Ramos (cell line): ENCODE measurements around the gene KCTD2.

Experiments used
- in situ Hi-C: fragments of 300-500 bp; cut with MboI; formaldehyde crosslinking; loops from one replicate; pipeline ENCODE4 v1.14.3; 2022; ENCODE audit warnings: low sequenced_read_pairs; ENCODE audit not compliant: unreplicated experiment

Gene KCTD2

GRCh38 chr17:75093548-75094158 lies 46.6 kb downstream of the KCTD2 start:
- in situ Hi-C loops, result no loop called here

DNA sequence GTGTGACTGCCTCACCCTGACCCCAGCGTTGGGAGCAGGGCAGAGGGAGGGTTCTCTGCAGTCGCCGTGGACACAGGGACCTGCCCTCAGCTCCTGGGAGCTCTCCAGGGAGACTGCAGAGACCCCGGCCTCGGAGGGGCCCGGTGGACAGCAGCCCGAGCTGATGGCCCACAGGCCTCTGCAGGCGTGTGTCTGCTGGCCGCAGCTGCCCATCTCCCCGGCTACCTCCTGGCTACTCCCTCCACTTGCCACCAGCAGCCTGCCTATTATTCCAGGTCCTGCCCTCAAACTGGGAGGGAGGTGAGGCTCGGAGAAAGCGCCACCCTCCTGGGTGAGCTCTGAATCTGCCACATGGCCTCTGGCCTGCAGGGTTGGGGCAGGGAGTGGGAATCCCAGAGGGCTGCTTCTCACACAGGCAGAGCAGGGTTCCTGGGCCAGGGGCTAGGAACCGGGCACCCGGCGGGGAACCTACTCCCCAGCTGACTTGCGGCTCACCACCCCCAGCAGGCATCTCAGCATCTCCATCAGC lies 47.9 kb downstream of the KCTD2 start:
- in situ Hi-C loops, result no loop called here

DNA sequence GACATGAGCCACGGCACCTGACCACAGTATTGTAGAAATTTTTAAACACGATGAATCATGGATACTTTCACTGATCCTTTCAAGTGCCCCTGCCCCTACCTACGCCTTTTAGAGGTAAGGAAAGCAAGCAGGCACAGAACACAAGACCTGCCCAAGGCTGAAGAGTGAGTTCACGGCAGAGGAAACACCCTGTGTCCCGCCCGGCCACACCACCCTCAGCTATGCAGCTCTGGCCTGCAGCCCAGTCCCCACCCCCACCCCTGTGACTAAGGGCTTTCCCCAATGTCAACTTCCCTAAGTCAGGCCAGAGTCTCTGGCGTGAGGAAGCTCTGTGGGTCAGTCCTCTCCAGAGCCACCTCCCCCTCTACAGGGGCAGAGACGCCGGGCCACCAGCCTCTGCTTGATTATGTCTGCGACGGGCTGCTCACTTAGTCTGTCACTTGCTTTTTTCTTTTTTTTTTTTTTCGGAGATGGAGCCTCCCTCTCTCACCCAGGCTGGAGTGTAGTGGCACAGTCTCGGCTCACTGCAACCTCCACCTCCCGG lies 49.1 kb downstream of the KCTD2 start:
- in situ Hi-C loops, result no loop called here

GRCh38 chr17:75097865-75098264 lies 50.8 kb downstream of the KCTD2 start:
- in situ Hi-C loops, result no loop called here

GRCh38 chr17:75098861-75099260 lies 51.8 kb downstream of the KCTD2 start:
- in situ Hi-C loops, result no loop called here

GRCh38 chr17:75099881-75100595 lies 53.0 kb downstream of the KCTD2 start:
- in situ Hi-C loops, result no loop called here

- in situ Hi-C loops, result no loop called here
These were observed 55.4 kb downstream of the KCTD2 start for GRCh38 chr17:75102385-75102821.

- in situ Hi-C loops, result no loop called here
These were observed 56.9 kb downstream of the KCTD2 start for GRCh38 chr17:75103601-75104554.

DNA sequence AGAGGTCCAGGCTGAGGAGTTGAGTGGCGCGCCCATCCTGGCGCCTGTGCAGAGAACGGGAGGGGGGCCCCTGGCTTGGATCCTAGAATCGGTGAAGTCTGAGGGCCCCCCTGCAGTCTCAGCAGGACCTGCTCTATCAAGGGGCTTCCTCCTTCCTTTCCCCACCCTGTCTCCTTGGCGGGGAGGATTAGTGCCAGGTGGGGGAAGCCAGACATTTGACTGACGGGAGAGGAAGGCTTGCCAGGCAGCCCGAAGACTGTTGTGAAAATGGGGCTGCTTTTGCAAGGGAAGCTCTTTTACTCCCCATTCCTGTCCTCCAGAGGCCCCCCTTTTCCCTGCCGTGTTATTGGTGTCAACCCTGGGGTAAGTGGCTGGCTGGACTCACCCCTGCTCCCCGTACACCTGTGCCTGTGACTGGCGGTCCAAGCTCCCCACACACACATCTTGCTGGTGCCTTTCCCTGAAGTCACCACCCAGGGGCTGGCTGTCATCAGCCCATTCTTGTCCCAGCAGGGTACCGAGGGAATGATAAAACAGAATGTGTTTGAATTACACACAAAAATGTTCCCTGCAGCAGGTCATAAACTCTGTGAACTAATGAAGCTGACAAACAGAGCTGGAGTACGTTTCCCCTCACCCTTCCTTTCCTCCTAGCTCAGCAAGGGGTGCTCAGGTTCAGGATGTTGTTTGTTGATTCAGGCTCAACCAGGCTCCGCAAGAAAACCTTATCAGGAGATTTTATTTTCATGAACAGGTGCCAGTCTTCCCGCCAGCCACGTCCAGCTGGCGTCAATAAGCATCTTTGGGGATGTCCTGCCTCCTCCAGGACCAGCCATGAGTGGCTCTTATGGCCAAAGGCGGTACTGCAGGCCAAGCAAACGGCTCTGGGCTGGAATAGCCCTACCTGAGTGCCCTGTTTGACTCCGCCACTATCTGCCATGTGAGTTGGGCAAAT lies 58.4 kb downstream of the KCTD2 start:
- in situ Hi-C loops, result no loop called here

- in situ Hi-C loops, result no loop called here
These were observed 61.2 kb downstream of the KCTD2 start for GRCh38 chr17:75108193-75108592.

DNA sequence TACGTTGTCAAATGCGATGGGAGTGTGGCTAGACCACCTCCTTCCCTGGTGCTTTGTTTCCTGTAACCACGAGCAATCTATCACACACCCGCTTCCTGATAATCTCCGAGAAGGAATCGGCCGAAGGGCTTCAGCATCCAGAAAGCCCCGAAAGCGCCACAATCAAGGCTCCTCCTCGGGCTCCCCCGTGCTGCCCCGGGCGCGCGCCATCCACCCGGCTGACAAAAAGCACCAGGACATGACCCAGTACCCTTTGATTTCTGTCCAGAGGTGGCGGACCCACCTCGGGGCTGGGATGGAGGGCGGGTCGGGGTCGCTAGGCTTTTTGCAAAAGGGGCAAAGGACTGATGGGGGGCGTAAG lies 62.0 kb downstream of the KCTD2 start:
- in situ Hi-C loops, result no loop called here

- in situ Hi-C loops, result no loop called here
These were observed 62.6 kb downstream of the KCTD2 start, which contains the start of gene ARMC7 for GRCh38 chr17:75109407-75110233. Gene ARMC7, plus strand, starts transcription at chr17:75109969. Its CDS starts 320 bp downstream, at chr17:75110289.

DNA sequence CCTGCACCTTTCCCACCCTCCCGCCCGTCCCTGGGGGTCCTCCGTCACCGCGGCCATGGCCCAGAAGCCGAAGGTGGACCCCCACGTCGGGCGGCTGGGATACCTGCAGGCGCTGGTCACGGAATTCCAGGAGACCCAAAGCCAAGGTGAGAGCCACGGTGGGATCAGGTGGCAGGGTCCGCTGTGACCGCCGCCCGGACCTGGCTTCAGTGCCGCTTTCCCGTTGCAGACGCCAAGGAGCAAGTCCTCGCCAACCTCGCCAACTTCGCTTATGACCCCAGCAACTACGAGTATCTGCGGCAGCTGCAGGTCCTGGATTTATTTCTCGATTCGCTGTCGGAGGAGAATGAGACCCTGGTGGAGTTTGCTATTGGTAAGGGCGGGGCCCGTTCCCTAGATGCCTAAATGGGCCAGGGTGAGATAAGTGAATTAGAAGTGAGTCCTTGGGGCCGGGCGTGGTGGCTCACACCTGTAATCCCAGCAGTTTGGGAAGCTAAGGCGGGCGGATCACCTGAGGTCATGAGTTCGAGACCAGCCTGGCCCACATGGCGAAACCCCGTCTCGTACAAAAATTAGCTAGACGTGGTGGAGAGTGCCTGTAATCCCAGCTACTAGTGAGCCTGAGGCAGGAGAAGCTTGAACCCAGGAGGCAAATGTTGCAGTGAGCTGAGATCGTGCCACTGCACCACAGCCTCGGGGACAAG lies 63.4 kb downstream of the KCTD2 start:
- in situ Hi-C loops, result no loop called here

DNA sequence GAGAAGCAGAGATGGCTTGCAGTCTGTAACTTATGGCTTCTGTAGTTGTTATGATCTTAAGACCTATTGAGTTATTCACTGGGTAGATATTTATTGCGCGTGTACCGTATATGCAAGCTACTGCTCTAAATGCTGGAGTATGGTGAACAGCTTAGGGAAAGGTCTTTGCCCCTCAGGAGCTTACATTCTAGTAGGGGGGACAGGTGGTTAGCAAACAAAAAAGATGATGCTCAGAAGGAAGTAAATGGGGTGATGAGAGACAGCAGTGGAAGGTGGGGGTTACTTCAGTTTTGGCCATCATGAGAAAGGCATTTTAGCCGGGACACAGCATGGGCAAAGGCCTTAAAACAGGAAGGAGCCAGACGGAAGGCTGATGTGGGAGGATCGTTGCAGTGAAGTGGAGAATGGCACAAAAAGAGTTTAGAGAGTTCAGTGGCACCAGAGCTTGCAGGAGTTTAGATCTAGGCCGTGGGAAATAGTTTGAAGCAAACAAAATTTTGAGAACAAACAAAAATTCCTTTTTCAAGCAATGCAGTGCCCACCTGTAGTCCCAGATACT lies 64.8 kb downstream of the KCTD2 start:
- in situ Hi-C loops, result no loop called here

- in situ Hi-C loops, result no loop called here
These were observed 67.0 kb downstream of the KCTD2 start for GRCh38 chr17:75113798-75114551.

DNA sequence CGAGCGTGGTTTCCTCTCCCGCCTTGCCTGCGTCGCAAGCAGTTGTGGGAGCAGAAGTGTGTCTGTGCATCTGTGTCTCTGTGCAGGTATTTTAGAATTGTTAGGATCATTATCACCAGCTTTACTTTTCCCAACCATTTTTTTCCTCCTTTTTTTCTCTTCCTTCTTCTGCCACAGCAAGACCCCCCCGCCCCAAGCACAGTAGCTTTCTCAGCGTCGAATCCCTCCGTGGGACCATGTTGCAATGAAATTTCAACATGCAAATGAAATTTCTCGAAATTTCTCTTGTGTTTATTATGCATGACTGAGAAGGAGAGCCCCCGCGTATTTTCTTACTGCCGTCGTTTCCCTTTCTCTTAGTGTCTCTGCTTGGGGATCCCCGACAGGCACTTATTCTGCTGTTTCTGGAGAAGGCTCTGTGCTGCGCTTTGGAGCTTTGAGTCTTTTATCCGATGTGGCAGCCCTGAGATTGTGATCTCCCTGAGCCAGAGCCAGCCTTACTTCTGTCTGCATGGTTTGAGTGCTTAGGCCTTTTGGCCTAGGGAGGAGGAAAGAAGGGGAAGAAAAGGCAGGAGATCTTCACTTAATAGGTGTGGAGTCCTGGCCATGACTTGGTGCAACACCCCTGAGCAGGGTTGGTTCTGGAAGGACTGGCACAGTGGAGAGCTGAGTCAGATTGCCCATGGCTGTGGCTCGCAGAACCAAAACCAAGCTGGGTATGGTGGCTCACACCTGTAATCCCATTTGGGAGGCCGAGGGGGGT lies 67.7 kb downstream of the KCTD2 start:
- in situ Hi-C loops, result loop anchor here (5.0 kb wide), 1 partner anchor 298 kb away; no protein-coding TSS in a partner anchor
